ENCODE measurements around the gene RMC1. TPM values are rescaled to one million over a fixed set of nuclear protein-coding genes. Genes with fewer than 3 reads are reported as not detected.

RMC1 gene
- total and polyA plus RNA-seq, 7 donors: 11.8 to 38.1 (median 19.8) TPM

DNA sequence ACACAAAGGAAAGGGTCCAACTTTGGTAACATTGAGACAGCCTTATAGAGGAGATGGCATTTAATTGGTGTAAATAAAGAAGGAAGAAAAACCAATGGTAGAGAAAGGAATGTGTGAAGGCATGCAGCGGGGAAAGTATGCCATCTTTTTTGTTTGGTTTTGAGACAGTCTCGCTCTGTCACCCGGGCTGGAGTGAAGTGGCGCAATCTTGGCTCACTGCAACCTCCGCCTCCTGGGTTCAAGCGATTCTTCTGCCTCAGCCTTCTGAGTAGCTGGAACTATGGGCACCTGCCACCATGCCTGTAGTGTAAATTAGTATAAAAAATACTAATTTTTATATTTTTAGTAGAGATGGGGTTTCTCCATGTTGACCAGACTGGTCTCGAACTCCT, 43.8 kb upstream of the RMC1 start:
- Histone ChIP-seq H3K4me1 (peaks cover 0 to 62% (median 54%) of the 10 kb centered on the region in 4 donors), H3K27ac (no peak overlapping the region), H3K4me3 (no peak overlapping the region), H3K36me3 (peaks cover 10 to 24% (median 18%) of the 10 kb centered on the region in 4 donors), H3K9me3 (no peaks in the 10 kb centered on the region), H3K27me3 (no peaks in the 10 kb centered on the region)
- no peak for DNase-seq
- intact Hi-C loops (cut with DNase I): no loop called here
- 94 to 95% methylated on average over 7 of the region's 7 CpGs for WGBS, 2 donors
- TF ChIP-seq POLR2A (IDR thresholded peaks at IDR 0.05): no peak
- no peak for TF ChIP-seq POLR2AphosphoS5 (IDR thresholded peaks at IDR 0.05)

DNA sequence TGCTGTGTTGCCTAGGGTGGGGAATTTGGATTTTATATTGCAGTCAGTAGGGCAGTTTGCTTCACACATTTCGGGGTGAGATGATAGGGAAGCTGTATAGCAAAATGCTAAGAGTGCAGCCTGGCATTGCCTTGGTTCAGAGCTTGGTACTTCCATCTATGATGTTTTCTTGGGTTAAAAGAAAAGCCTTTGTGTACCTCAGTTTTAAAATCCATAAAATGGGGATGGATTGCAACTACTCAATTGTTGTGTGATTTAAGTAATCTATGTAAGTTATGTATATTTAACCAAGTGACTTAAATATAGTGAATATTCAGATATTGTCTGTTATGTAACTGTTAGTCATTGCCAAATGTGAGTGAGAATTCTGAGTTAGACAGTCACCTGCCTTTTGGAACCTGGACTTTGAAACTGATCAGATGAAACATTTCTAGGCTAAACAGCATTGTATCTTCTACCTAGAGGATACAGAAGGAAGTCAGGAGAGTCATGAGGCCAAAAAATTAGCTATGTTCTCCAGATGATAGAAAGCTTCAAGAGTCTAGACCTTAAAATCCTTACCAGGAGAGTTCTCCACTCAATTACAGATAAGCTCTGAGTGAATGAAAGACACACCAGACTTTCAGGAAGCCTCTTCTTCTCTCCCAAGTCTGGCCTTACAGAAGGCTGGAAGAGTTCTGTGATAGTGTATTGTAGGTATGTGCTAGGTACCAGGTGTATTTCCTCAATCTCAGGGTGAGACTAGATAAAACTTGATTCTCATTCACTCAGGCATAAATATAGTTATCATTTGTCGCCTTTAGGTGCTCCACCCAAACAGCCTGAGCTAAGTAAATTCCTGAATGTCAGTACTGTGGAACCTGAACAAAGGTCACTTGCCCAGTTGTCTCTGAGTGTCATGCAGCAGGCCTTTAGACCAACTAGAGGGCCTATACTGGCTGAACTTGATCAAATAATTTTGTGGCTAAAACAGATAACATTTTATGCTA, 42.7 kb upstream of the RMC1 start:
- H3K27ac ChIP-seq: no peak overlapping the region
- H3K9me3 ChIP-seq: no peaks in the 10 kb centered on the region
- WGBS, 2 donors: 53 to 69% methylated on average over 2 of the region's 2 CpGs
- peaks cover 0 to 54% (median 44%) of the 10 kb centered on the region in 4 donors for H3K4me1 ChIP-seq
- peaks cover 10 to 35% (median 26%) of the 10 kb centered on the region in 4 donors for H3K36me3 ChIP-seq
- H3K4me3 ChIP-seq: no peak overlapping the region
- no peaks in the 10 kb centered on the region for H3K27me3 ChIP-seq
- TF ChIP-seq EP300 (IDR thresholded peaks at IDR 0.05) (no peak), POLR2AphosphoS5 (IDR thresholded peaks at IDR 0.05) (no peak), POLR2A (IDR thresholded peaks at IDR 0.05) (no peak)
- TF ChIP-seq, protein P1, sequence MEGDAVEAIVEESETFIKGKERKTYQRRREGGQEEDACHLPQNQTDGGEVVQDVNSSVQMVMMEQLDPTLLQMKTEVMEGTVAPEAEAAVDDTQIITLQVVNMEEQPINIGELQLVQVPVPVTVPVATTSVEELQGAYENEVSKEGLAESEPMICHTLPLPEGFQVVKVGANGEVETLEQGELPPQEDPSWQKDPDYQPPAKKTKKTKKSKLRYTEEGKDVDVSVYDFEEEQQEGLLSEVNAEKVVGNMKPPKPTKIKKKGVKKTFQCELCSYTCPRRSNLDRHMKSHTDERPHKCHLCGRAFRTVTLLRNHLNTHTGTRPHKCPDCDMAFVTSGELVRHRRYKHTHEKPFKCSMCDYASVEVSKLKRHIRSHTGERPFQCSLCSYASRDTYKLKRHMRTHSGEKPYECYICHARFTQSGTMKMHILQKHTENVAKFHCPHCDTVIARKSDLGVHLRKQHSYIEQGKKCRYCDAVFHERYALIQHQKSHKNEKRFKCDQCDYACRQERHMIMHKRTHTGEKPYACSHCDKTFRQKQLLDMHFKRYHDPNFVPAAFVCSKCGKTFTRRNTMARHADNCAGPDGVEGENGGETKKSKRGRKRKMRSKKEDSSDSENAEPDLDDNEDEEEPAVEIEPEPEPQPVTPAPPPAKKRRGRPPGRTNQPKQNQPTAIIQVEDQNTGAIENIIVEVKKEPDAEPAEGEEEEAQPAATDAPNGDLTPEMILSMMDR (IDR thresholded peaks at IDR 0.05): no peak
- intact Hi-C loops (cut with DNase I): no loop called here
- no peak for DNase-seq

DNA sequence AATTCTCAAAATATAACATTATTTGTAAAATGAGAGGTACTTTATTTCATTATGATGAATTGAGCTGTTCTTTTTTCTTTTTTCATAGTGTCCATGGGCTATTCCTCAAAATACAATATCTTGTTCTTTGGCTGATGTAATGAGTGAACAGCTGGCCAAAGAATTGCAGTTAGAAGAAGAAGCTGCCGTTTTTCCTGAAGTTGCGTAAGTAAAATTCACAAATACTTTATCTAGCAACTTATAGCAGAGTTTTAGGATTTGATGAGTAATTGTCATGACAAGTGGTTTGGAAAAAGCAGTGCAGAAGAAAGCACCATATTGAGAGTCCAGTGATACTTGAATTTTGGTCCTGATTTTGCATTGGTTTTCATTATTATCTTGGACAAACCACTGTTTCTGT, 40.4 kb upstream of the RMC1 start:
- WGBS, 2 donors: 83 to 89% methylated on average over 2 of the region's 2 CpGs
- Histone ChIP-seq H3K4me1 (peaks cover 0 to 37% (median 30%) of the 10 kb centered on the region in 4 donors), H3K27me3 (no peaks in the 10 kb centered on the region), H3K27ac (no peak overlapping the region), H3K4me3 (no peak overlapping the region), H3K9me3 (no peaks in the 10 kb centered on the region), H3K36me3 (peaks cover 24 to 58% (median 46%) of the 10 kb centered on the region in 4 donors)
- intact Hi-C loops (cut with DNase I): no loop called here
- TF ChIP-seq EP300 (IDR thresholded peaks at IDR 0.05) (no peak), POLR2A (IDR thresholded peaks at IDR 0.05) (no peak), POLR2AphosphoS5 (IDR thresholded peaks at IDR 0.05) (no peak)
- TF ChIP-seq, protein P1 (IDR thresholded peaks at IDR 0.05): no peak
- no peak for DNase-seq

DNA sequence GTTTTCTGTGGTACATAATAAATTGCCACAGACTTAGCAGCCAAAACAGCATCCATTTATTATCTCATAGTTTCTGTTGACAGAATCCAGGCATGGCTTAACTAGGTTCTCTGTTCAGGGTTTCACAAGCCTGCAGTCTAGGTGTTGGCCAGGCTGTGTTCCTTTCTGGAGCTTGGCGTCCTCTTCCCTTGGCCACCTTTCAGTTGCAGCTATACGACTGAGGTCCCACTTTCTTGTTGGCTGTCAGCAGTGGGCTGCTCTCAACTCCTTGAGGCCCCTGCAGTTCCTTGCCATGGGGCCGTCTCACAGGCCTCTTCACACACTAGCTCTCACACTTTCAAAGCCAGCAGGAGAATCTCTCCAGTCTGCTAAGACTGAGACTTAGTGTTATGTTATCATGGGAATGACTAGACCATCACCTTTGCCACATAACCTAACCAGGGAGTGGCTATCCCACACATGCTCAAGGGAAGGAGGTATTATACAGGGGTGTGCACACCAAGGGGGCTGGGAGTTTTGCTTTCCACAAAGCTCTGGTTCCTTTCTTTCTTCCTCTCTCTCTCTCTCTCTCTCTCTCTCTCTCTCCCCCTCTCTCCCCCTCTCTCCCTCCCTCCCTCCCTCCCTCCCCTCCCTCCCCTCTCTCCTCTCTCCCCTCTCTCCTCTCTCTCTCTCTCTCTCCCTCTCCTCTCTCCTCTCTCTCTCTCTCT, 34.4 kb upstream of the RMC1 start:
- Histone ChIP-seq H3K27ac (no peak overlapping the region), H3K9me3 (no peaks in the 10 kb centered on the region), H3K4me3 (no peak overlapping the region), H3K36me3 (peaks cover 34 to 97% (median 66%) of the 10 kb centered on the region in 4 donors), H3K27me3 (no peaks in the 10 kb centered on the region), H3K4me1 (no peaks in the 10 kb centered on the region)
- TF ChIP-seq POLR2A (IDR thresholded peaks at IDR 0.05) (no peak), POLR2AphosphoS5 (IDR thresholded peaks at IDR 0.05) (peak in 1 of 4 donors; percentile 30), EP300 (IDR thresholded peaks at IDR 0.05) (no peak)
- TF ChIP-seq, protein P1 (IDR thresholded peaks at IDR 0.05): no peak
- intact Hi-C loops (cut with DNase I): no loop called here
- DNase-seq: no peak
- 91 to 92% methylated on average over 3 of the region's 3 CpGs for WGBS, 2 donors

Data from sigmoid colon (tissue), 7 donors.